ENCODE data around the gene NAXD. TPM values are rescaled to one million over a fixed set of nuclear protein-coding genes. Genes with fewer than 3 reads are reported as not detected.
"Not testable (repeated sequence)": the region's sequence is repeated elsewhere in the genome, so short reads cannot be mapped to it uniquely, and the experiment has no call there.

The NAXD gene
- 10 to 100 TPM; 17.4 to 17.8 TPM for total RNA-seq
- 22.5 TPM for polyA plus RNA-seq (2013, experiment 1 of 2)
- 20.7 TPM for polyA plus RNA-seq (2013, experiment 2 of 2)
- total RNA-seq: 24.1 to 67.0 (median 43.7) reads per million in 172 experiments

DNA sequence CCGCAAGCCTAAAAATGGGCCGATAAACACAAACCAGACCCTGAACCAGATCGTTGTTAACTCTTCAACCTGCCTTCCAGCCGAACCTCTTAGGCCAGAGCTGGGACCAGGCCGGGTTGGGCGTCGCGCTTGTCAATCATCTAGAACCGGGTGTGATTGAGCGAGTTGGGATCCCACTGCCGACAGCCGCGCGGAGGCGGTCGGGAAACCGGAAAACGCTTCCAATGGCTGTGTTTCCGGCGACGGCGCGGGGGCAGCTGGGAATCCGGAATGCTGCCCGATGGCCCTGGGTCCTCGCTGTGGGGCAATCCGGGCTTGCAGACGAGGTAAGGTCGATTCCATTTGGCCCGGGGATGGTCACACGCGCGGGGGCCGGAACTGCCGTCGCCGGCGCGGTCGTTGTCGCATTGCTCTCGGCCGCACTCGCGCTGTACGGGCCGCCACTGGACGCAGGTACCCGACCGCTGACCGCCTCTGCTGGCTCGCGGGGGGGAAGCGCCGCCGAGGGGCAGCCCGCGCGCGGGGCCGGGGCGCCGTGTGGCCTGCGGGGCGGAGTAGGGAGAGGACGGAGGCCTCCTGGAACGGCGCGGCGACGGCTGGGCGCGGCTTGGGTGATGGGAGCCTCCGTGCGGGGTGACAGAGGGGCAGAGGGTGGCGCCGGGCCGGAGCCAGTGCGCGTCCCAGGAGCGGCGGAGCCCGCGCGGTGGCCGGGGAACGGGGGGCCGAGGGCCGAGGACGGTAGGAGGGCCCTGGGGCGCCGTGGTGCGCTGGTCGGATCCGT lies at the start of gene NAXD:
TSS of gene NAXD (plus strand) at position 224 of the 781 bp plus-strand sequence. CDS start at position 281, 57 bp downstream.
- no peaks in the 10 kb centered on the region for H3K27me3 ChIP-seq (ENCODE audit: control insufficient read depth in 1 of 2, insufficient read depth in 2 of 2, low read length in 2 of 2)
- peak within 1 kb of the TSS; percentile 89 for H3K4me3 Mint-ChIP-seq
- peaks cover 11% of the 10 kb centered on the region for H3K36me3 Mint-ChIP-seq (ENCODE audit: low read depth)
- H3K4me1 ChIP-seq (ENCODE audit: insufficient read depth, low read length): peaks cover 22% of the 10 kb centered on the region
- CTCF ChIA-PET: no interaction called here
- peaks cover under 1% of the 10 kb centered on the region for H3K27me3 Mint-ChIP-seq
- intact Hi-C loops (cut with DNase I, micrococcal nuclease): loop anchor here (5.0 to 10.0 kb wide), 2 partner anchors 99 to 297 kb away; partner anchors contain the start of gene ING1 (in 1 of the 2)
- DNase-seq (peak; percentile 57 to 85 (median 67)), ATAC-seq (ENCODE audit: poor library complexity) (peak; percentile 79)
- H3K36me3 ChIP-seq (ENCODE audit: insufficient read depth, low read length): no peaks in the 10 kb centered on the region
- H3K9me3 Mint-ChIP-seq: peaks cover 2% of the 10 kb centered on the region
- peaks cover 42% of the 10 kb centered on the region for H3K4me1 Mint-ChIP-seq (ENCODE audit: low read depth)
- peak within 1 kb of the TSS; percentile 85 for H3K4me3 ChIP-seq (ENCODE audit: low read length)
- peaks cover 0 to 5% of the 10 kb centered on the region in 2 experiments for H3K9me3 ChIP-seq (ENCODE audit: control insufficient read depth in 1 of 2, insufficient read depth in 1 of 2, low read length in 2 of 2)
- POLR2A ChIA-PET: interaction anchor here (0.9 to 2.3 kb wide), 7 partner anchors 22 to 300 kb away, joined by 3 to 17 read pairs (median 5); partner anchors contain the start of gene RAB20
- TF ChIP-seq, protein P1, sequence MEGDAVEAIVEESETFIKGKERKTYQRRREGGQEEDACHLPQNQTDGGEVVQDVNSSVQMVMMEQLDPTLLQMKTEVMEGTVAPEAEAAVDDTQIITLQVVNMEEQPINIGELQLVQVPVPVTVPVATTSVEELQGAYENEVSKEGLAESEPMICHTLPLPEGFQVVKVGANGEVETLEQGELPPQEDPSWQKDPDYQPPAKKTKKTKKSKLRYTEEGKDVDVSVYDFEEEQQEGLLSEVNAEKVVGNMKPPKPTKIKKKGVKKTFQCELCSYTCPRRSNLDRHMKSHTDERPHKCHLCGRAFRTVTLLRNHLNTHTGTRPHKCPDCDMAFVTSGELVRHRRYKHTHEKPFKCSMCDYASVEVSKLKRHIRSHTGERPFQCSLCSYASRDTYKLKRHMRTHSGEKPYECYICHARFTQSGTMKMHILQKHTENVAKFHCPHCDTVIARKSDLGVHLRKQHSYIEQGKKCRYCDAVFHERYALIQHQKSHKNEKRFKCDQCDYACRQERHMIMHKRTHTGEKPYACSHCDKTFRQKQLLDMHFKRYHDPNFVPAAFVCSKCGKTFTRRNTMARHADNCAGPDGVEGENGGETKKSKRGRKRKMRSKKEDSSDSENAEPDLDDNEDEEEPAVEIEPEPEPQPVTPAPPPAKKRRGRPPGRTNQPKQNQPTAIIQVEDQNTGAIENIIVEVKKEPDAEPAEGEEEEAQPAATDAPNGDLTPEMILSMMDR (IDR thresholded peaks at IDR 0.05): no peak
- H3K27ac Mint-ChIP-seq: peak within 1 kb of the TSS; percentile 83
- peak within 1 kb of the TSS; percentile 22 to 56 for H3K27ac ChIP-seq (ENCODE audit: low read depth in 1 of 2, low read length in 2 of 2)

DNA sequence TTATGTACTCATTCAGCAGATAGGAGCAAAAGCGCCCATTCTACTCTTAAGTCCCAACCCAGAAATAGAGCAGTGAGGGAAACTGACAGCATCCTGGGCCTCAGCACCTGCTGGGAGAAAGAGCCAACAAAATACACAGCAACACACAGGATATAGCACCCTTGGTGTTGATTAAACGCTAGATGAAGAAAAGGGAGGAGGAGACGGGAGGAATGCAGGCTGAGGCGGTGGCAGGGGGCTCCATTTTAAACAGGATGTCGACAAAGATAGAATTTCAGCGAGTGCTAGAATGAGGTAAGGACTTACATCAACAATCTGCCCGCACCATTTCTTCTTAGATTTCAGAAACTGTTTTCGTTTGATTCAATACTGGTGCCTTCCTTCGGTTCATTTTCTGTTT lies 49.2 kb upstream of the NAXD start:
- Histone ChIP-seq H3K36me3 (ENCODE audit: insufficient read depth, low read length) (no peaks in the 10 kb centered on the region), H3K4me1 (ENCODE audit: insufficient read depth, low read length) (peaks cover 12% of the 10 kb centered on the region), H3K4me3 (ENCODE audit: low read length) (no peak overlapping the region), H3K27me3 (ENCODE audit: control insufficient read depth in 1 of 2, insufficient read depth in 2 of 2, low read length in 2 of 2) (peaks cover 0 to 4% of the 10 kb centered on the region in 2 experiments), H3K27ac (ENCODE audit: low read depth in 1 of 2, low read length in 2 of 2) (no peak overlapping the region), H3K9me3 (ENCODE audit: control insufficient read depth in 1 of 2, insufficient read depth in 1 of 2, low read length in 2 of 2) (no peaks in the 10 kb centered on the region)
- TF ChIP-seq, protein P1 (IDR thresholded peaks at IDR 0.05): no peak
- POLR2A ChIA-PET: no interaction called here
- Mint-ChIP-seq H3K4me3 (no peak overlapping the region), H3K4me1 (ENCODE audit: low read depth) (peaks cover 33% of the 10 kb centered on the region), H3K27me3 (peaks cover 13% of the 10 kb centered on the region), H3K27ac (no peak overlapping the region), H3K36me3 (ENCODE audit: low read depth) (peaks cover 5% of the 10 kb centered on the region), H3K9me3 (no peaks in the 10 kb centered on the region)
- no peak for DNase-seq
- CTCF ChIA-PET: no interaction called here
- intact Hi-C loops (cut with DNase I, micrococcal nuclease): loop anchor here in 1 of 2 experiments (10.0 kb wide), 2 partner anchors 111 to 349 kb away; partner anchors contain the start of gene ANKRD10
- ATAC-seq (ENCODE audit: poor library complexity): no peak

DNA sequence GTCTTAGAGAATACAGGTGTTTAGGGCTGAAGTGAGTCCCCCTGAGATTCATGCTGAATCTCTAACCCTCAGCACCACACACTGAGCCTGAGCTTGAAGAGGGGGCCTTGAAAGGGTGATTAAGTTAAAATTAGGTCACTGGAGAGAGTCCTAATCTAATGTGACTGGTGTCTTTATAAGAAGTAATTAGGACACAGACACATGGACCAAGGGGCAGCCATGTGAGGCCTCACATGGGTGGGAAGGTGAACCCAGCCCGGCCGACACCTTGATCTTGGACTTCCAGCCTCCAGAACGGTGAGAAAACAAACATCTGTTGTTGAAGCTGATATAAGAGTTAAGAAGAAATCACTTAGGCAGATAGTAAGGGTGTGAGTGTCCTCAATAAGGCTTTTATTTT lies 46.7 kb upstream of the NAXD start:
- peaks cover 16% of the 10 kb centered on the region for H3K4me1 Mint-ChIP-seq (ENCODE audit: low read depth)
- no peaks in the 10 kb centered on the region for H3K4me1 ChIP-seq (ENCODE audit: insufficient read depth, low read length)
- H3K36me3 Mint-ChIP-seq (ENCODE audit: low read depth): no peaks in the 10 kb centered on the region
- no peaks in the 10 kb centered on the region for H3K36me3 ChIP-seq (ENCODE audit: insufficient read depth, low read length)
- peaks cover 31% of the 10 kb centered on the region for H3K27me3 Mint-ChIP-seq
- peaks cover 5 to 16% of the 10 kb centered on the region in 2 experiments for H3K27me3 ChIP-seq (ENCODE audit: control insufficient read depth in 1 of 2, insufficient read depth in 2 of 2, low read length in 2 of 2)
- no peak for ATAC-seq (ENCODE audit: poor library complexity)
- H3K9me3 Mint-ChIP-seq: no peaks in the 10 kb centered on the region
- intact Hi-C loops (cut with DNase I, micrococcal nuclease): loop anchor here in 1 of 2 experiments (10.0 kb wide), 2 partner anchors 114 to 346 kb away; partner anchors contain the start of gene ANKRD10
- no peaks in the 10 kb centered on the region for H3K9me3 ChIP-seq (ENCODE audit: control insufficient read depth in 1 of 2, insufficient read depth in 1 of 2, low read length in 2 of 2)
- CTCF ChIA-PET: no interaction called here
- H3K27ac ChIP-seq (ENCODE audit: low read depth in 1 of 2, low read length in 2 of 2): no peak overlapping the region
- POLR2A ChIA-PET: no interaction called here
- H3K4me3 ChIP-seq (ENCODE audit: low read length): no peak overlapping the region
- no peak overlapping the region for H3K27ac Mint-ChIP-seq
- no peak for DNase-seq
- H3K4me3 Mint-ChIP-seq: no peak overlapping the region
- TF ChIP-seq, protein P1 (IDR thresholded peaks at IDR 0.05): no peak

DNA sequence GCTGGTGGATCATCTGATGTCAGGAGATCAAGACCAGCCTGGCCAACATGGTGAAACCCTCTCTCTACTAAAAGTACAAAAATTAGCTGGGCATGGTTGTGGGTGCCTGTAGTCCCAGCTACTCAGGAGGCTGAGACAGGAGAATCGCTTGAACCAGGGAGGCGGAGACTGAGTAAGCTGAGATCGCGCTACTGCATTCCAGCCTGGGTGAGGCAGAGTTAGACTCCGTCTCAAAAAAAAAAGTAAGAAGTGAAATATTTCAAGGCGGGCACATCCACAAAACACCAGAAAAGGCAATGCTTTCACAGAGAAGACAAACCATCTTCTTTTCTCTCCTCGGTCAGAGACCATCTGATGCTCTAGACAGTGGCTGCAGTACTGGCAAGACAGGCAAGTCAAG lies 45.4 kb upstream of the NAXD start:
- not testable (repeated sequence) for H3K4me3 ChIP-seq (ENCODE audit: low read length)
- intact Hi-C loops (cut with DNase I, micrococcal nuclease): loop anchor here in 1 of 2 experiments (10.0 kb wide), 2 partner anchors 115 to 345 kb away; partner anchors contain the start of gene ANKRD10

More for the DNA sequence above, 45.4 kb upstream of the NAXD start:
- H3K4me1 Mint-ChIP-seq (ENCODE audit: low read depth); DNase-seq; H3K9me3 ChIP-seq (ENCODE audit: control insufficient read depth in 1 of 2, insufficient read depth in 1 of 2, low read length in 2 of 2); H3K36me3 ChIP-seq (ENCODE audit: insufficient read depth, low read length); H3K27ac Mint-ChIP-seq; H3K4me1 ChIP-seq (ENCODE audit: insufficient read depth, low read length); H3K4me3 Mint-ChIP-seq; POLR2A ChIA-PET; H3K27ac ChIP-seq (ENCODE audit: low read depth in 1 of 2, low read length in 2 of 2); H3K9me3 Mint-ChIP-seq; ATAC-seq (ENCODE audit: poor library complexity); H3K36me3 Mint-ChIP-seq (ENCODE audit: low read depth): not testable (repeated sequence)
- CTCF ChIA-PET: interaction anchor here (0.5 kb wide), 1 partner anchor 503 kb away, joined by 4 read pairs; no protein-coding TSS in a partner anchor
- H3K27me3 Mint-ChIP-seq: peaks cover 44% of the 10 kb centered on the region
- peaks cover 14 to 24% of the 10 kb centered on the region in 2 experiments for H3K27me3 ChIP-seq (ENCODE audit: control insufficient read depth in 1 of 2, insufficient read depth in 2 of 2, low read length in 2 of 2)
